Endothelial cell of umbilical vein (primary cell): ENCODE data around the gene OGDH. TPM values are rescaled to one million over a fixed set of nuclear protein-coding genes. Genes with fewer than 3 reads are reported as not detected.

ENCODE experiments used
- BruUV-seq: library from RNA; stranded (reverse); fragments of 400-500 nt; replicated peaks from 2 replicates; lab custom pipeline; 2021; lab: Mats Ljungman, UMichigan
- CTCF ChIA-PET: fragments of 300-600, 350-600 bp; sonication (Branson Sonifier 250); formaldehyde crosslinking; loops from one replicate; lab custom pipeline; 2021; ENCODE audit warnings: antibody characterized with exemption, inconsistent platforms; lab: Charles Lee
- POLR2A ChIA-PET: fragments of 300-600, 350-600 bp; sonication (Branson Sonifier 250); formaldehyde crosslinking; loops from one replicate; lab custom pipeline; 2021; ENCODE audit warnings: antibody characterized with exemption, inconsistent platforms; lab: Charles Lee
- DNase-seq: peaks from one replicate; pipeline ENCODE4 v3.0.0-alpha.2; 2011; ENCODE audit warnings: low read depth, low spot score
- FAIRE-seq: peaks from 2 replicates; lab custom pipeline; 2011; peaks lifted over from hg19 to GRCh38; lab: Jason Lieb, UNC
- H2AFZ ChIP-seq: 2 replicates; pipeline ENCODE4 v1.6.0; 2012; ENCODE audit warnings: low read depth, low read length, control low read depth, inconsistent platforms
- H3K27ac ChIP-seq: 2 replicates; pipeline ENCODE4 v1.5.1; 2011; ENCODE audit warnings: low read depth, mild to moderate bottlenecking, control low read depth, low read length, moderate library complexity; ENCODE audit not compliant: insufficient read depth
- H3K27me3 ChIP-seq, 2 experiments: 2 replicates each; pipeline versions ENCODE4 v1.6.0 to v1.6.1; 2011; ENCODE audit warnings: low read length in 2 of 2, mixed read lengths in 1 of 2; ENCODE audit not compliant: control insufficient read depth in 2 of 2, insufficient read depth in 2 of 2
- H3K36me3 ChIP-seq, 2 experiments: 2 replicates in 1 of 2; 3 replicates in 1 of 2; pipeline ENCODE4 v1.5.1; 2011; ENCODE audit warnings: low read length in 2 of 2, mild to moderate bottlenecking in 1 of 2, moderate library complexity in 1 of 2; ENCODE audit not compliant: control insufficient read depth in 2 of 2, insufficient read depth in 2 of 2; ENCODE audit errors: extremely low read depth in 1 of 2
- H3K4me1 ChIP-seq: 3 replicates; pipeline ENCODE4 v1.5.1; 2011; ENCODE audit warnings: mild to moderate bottlenecking, low read length; ENCODE audit not compliant: control insufficient read depth, insufficient read depth; ENCODE audit errors: extremely low read depth
- H3K4me2 ChIP-seq: 2 replicates; pipeline ENCODE4 v1.6.1; 2011; ENCODE audit warnings: low read length, control low read depth, mixed read lengths; ENCODE audit not compliant: insufficient read depth
- H3K4me3 ChIP-seq, 3 experiments: fragments of 200-600 bp in 1 of 3; sonication (generic), shearing (Covaris generic) in 1 of 3; replicated peaks in 1 of 3; 2 replicates each; pipeline ENCODE4 v1.5.1; 2011 to 2016; ENCODE audit warnings: control low read depth in 3 of 3, low read length in 3 of 3, mild to moderate bottlenecking in 2 of 3, inconsistent platforms in 1 of 3, low read depth in 1 of 3, moderate library complexity in 1 of 3; ENCODE audit not compliant: insufficient read depth in 1 of 3
- H3K79me2 ChIP-seq: 2 replicates; pipeline ENCODE4 v1.6.0; 2012; ENCODE audit warnings: low read length, inconsistent platforms; ENCODE audit not compliant: control insufficient read depth, insufficient read depth
- H3K9ac ChIP-seq: replicated peaks from 2 replicates; pipeline ENCODE3; 2011; ENCODE audit warnings: low read length, control low read depth; ENCODE audit not compliant: insufficient read depth; ENCODE audit errors: extremely low read depth
- H3K9me1 ChIP-seq: replicated peaks from 3 replicates; pipeline ENCODE4 v1.6.0; 2011; ENCODE audit warnings: mild to moderate bottlenecking, low read length; ENCODE audit not compliant: control insufficient read depth, insufficient read depth; ENCODE audit errors: extremely low read depth
- H3K9me3 ChIP-seq: replicated peaks from 2 replicates; pipeline ENCODE4 v1.5.1; 2012; ENCODE audit warnings: low read length, inconsistent platforms; ENCODE audit not compliant: control insufficient read depth, insufficient read depth
- H4K20me1 ChIP-seq: replicated peaks from 2 replicates; pipeline ENCODE3; 2011; ENCODE audit warnings: mild to moderate bottlenecking, low read length; ENCODE audit not compliant: control insufficient read depth, insufficient read depth; ENCODE audit errors: extremely low read depth
- CTCF ChIP-seq, 2 donors: IDR thresholded peaks; 1 replicate in 1 of 2; 2 replicates in 1 of 2; pipeline ENCODE4 v1.5.1; 2011; ENCODE audit warnings: low read length in 2 of 2, mild to moderate bottlenecking in 2 of 2, moderate library complexity in 2 of 2, control low read depth in 1 of 2, inconsistent platforms in 1 of 2, low read depth in 1 of 2; ENCODE audit not compliant: insufficient read depth in 1 of 2; ENCODE audit errors: extremely low read depth in 1 of 2
- EZH2 ChIP-seq: IDR thresholded peaks from 2 replicates; pipeline ENCODE4 v1.6.1; 2012; ENCODE audit warnings: borderline replicate concordance, low read depth, mild to moderate bottlenecking, moderate library complexity, low read length, inconsistent platforms; ENCODE audit not compliant: severe bottlenecking
- FOS ChIP-seq: IDR thresholded peaks from 2 replicates; pipeline ENCODE4 v1.6.1; 2011; ENCODE audit warnings: mild to moderate bottlenecking, low read length, moderate library complexity, borderline replicate concordance; ENCODE audit not compliant: insufficient read depth
- GATA2 ChIP-seq: IDR thresholded peaks from 2 replicates; pipeline ENCODE4 v1.7.0; 2011; ENCODE audit warnings: low read depth, mild to moderate bottlenecking, moderate library complexity, mixed read lengths, low read length; ENCODE audit not compliant: insufficient read length, insufficient read depth
- JUN ChIP-seq: IDR thresholded peaks from 2 replicates; pipeline ENCODE4 v1.6.1; 2011; ENCODE audit warnings: borderline replicate concordance, low read depth; ENCODE audit not compliant: insufficient read length, insufficient read depth
- MAX ChIP-seq: IDR thresholded peaks from 2 replicates; pipeline ENCODE4 v1.6.1; 2011; ENCODE audit not compliant: insufficient read depth, insufficient read length
- MYC ChIP-seq: IDR thresholded peaks from one replicate; pipeline ENCODE4 v1.6.1; 2011; ENCODE audit warnings: mild to moderate bottlenecking, low read depth, low read length
- POLR2A ChIP-seq: IDR thresholded peaks from 2 replicates; pipeline ENCODE4 v1.6.1; 2012; ENCODE audit warnings: low read depth, mild to moderate bottlenecking, control low read depth, low read length
- POLR2AphosphoS5 ChIP-seq: IDR thresholded peaks from 2 replicates; pipeline ENCODE4 v1.6.1; 2012; ENCODE audit warnings: low read depth, mild to moderate bottlenecking, control low read depth, low read length, moderate library complexity; ENCODE audit not compliant: insufficient read depth
- dilution Hi-C: fragments of 300-500 bp; cut with MboI; formaldehyde crosslinking; loops from one replicate; pipeline ENCODE4 v1.15.0; 2019; ENCODE audit warnings: low sequenced_read_pairs; ENCODE audit not compliant: extremely low pct_ligation_motif_present
- intact Hi-C: fragments of 100-400 bp; cut with micrococcal nuclease; formaldehyde crosslinking; loops from one replicate; pipeline ENCODE4 v1.10.0; 2022
- polyA plus RNA-seq, 4 experiments: library from polyadenylated mRNA; depleted of rRNA in 3 of 4; stranded (reverse) in 3 of 4; unstranded in 1 of 4; fragments of >200 nt; gene quantifications; 2 replicates each; pipeline versions ENCODE4 v1.2.1 to v1.2.3, GENCODE V29; 2011 to 2012; ENCODE audit warnings: missing spikeins in 1 of 4
- total RNA-seq: library from RNA; stranded (reverse); gene quantifications from 2 replicates; pipeline ENCODE4 v1.2.3, GENCODE V29; 2021

OGDH gene
- total and polyA plus RNA-seq, 2 donors (not counting 3 experiments of a cell fraction or from before 2014, with no cell fraction given): 88.9 to 92.9 TPM

GRCh38 chr7:44576228-44576627, 30.2 kb upstream of the OGDH start:
- Histone ChIP-seq H3K9me3 (no peaks in the 10 kb centered on the region), H2AFZ (no peak overlapping the region), H3K9me1 (no peaks in the 10 kb centered on the region), H4K20me1 (no peaks in the 10 kb centered on the region), H3K79me2 (peaks cover 37% of the 10 kb centered on the region), H3K9ac (no peak overlapping the region), H3K4me1 (peaks cover 15% of the 10 kb centered on the region), H3K27me3 (no peaks in the 10 kb centered on the region), H3K36me3 (peaks cover 15 to 22% of the 10 kb centered on the region in 2 experiments), H3K4me2 (no peak overlapping the region), H3K4me3 (no peak overlapping the region), H3K27ac (no peak overlapping the region)
- DNase-seq (no peak), FAIRE-seq (no peak)
- intact Hi-C loops: no loop called here
- ChIA-PET CTCF (interaction anchor here (1.7 kb wide), 1 partner anchor 11 kb away, joined by 6 read pairs; no protein-coding TSS in a partner anchor), POLR2A (no interaction called here)
- TF ChIP-seq GATA2 (no peak), FOS (no peak), MAX (no peak), MYC (no peak), POLR2AphosphoS5 (no peak), CTCF (IDR thresholded peaks at IDR 0.05; ENCODE audit: extremely low read depth in 1 of 2, insufficient read depth in 1 of 2, low read depth in 1 of 2, low read length in 2 of 2) (no peak), JUN (no peak), POLR2A (no peak), EZH2 (no peak)
- dilution Hi-C loops: no loop called here
- BruUV-seq: no TSS peak
